ENCODE measurements around the gene ACTR10. TPM values are rescaled to one million over a fixed set of nuclear protein-coding genes. Genes with fewer than 3 reads are reported as not detected.

Gene ACTR10
- total RNA-seq, 1 experiment from 2014 or later = 40.9 TPM

GRCh38 chr14:58193542-58193941 lies 6.4 kb upstream of the ACTR10 start:
- DNase-seq = no peak
- Histone ChIP-seq H3K4me3 (ENCODE audit: insufficient read depth, low read depth, low read length) (no peak overlapping the region), H3K36me3 (replicated peaks; ENCODE audit: control insufficient read depth, insufficient read depth, low read length) (no peaks in the 10 kb centered on the region), H3K27me3 (ENCODE audit: control insufficient read depth, insufficient read depth, low read length) (no peaks in the 10 kb centered on the region)

- no peak for DNase-seq
- H3K4me3 ChIP-seq (ENCODE audit: insufficient read depth, low read depth, low read length) = no peak overlapping the region
- no peaks in the 10 kb centered on the region for H3K27me3 ChIP-seq (ENCODE audit: control insufficient read depth, insufficient read depth, low read length)
- no peaks in the 10 kb centered on the region for H3K36me3 ChIP-seq (replicated peaks; ENCODE audit: control insufficient read depth, insufficient read depth, low read length)
Measured at GRCh38 chr14:58196198-58196597, 3.8 kb upstream of the ACTR10 start.

GRCh38 chr14:58198086-58198485 lies 1.9 kb upstream of the ACTR10 start:
- Histone ChIP-seq H3K27me3 (ENCODE audit: control insufficient read depth, insufficient read depth, low read length) (no peaks in the 10 kb centered on the region), H3K36me3 (replicated peaks; ENCODE audit: control insufficient read depth, insufficient read depth, low read length) (no peaks in the 10 kb centered on the region), H3K4me3 (ENCODE audit: insufficient read depth, low read depth, low read length) (no peak overlapping the region)
- DNase-seq = no peak

GRCh38 chr14:58200480-58200841 lies 512 bp downstream of the ACTR10 start:
- Histone ChIP-seq H3K27me3 (ENCODE audit: control insufficient read depth, insufficient read depth, low read length) (no peaks in the 10 kb centered on the region), H3K36me3 (replicated peaks; ENCODE audit: control insufficient read depth, insufficient read depth, low read length) (peaks cover 2% of the 10 kb centered on the region; the same call in 1 of the 2 replicates), H3K4me3 (ENCODE audit: insufficient read depth, low read depth, low read length) (peak overlapping the region; percentile 89)
- DNase-seq = no peak

- Histone ChIP-seq H3K27me3 (ENCODE audit: control insufficient read depth, insufficient read depth, low read length) (no peaks in the 10 kb centered on the region), H3K36me3 (replicated peaks; ENCODE audit: control insufficient read depth, insufficient read depth, low read length) (peaks cover 2% of the 10 kb centered on the region; the same call in 1 of the 2 replicates), H3K4me3 (ENCODE audit: insufficient read depth, low read depth, low read length) (peak overlapping the region; percentile 89)
- no peak for DNase-seq
Measured at GRCh38 chr14:58200846-58201245, 897 bp downstream of the ACTR10 start.

GRCh38 chr14:58213176-58213575 lies 13.2 kb downstream of the ACTR10 start:
- Histone ChIP-seq H3K4me3 (ENCODE audit: insufficient read depth, low read depth, low read length) (no peak overlapping the region), H3K36me3 (replicated peaks; ENCODE audit: control insufficient read depth, insufficient read depth, low read length) (peaks cover 3% of the 10 kb centered on the region), H3K27me3 (ENCODE audit: control insufficient read depth, insufficient read depth, low read length) (no peaks in the 10 kb centered on the region)
- no peak for DNase-seq

- DNase-seq = no peak
- Histone ChIP-seq H3K4me3 (ENCODE audit: insufficient read depth, low read depth, low read length) (no peak overlapping the region), H3K27me3 (ENCODE audit: control insufficient read depth, insufficient read depth, low read length) (no peaks in the 10 kb centered on the region), H3K36me3 (replicated peaks; ENCODE audit: control insufficient read depth, insufficient read depth, low read length) (peaks cover 3% of the 10 kb centered on the region; the same call in 1 of the 2 replicates)
Measured at GRCh38 chr14:58215191-58215914, 15.4 kb downstream of the ACTR10 start.

- Histone ChIP-seq H3K4me3 (ENCODE audit: insufficient read depth, low read depth, low read length) (no peak overlapping the region), H3K36me3 (replicated peaks; ENCODE audit: control insufficient read depth, insufficient read depth, low read length) (peaks cover 3% of the 10 kb centered on the region; the same call in 1 of the 2 replicates), H3K27me3 (ENCODE audit: control insufficient read depth, insufficient read depth, low read length) (no peaks in the 10 kb centered on the region)
- no peak for DNase-seq
Measured at GRCh38 chr14:58216544-58216943, 16.6 kb downstream of the ACTR10 start.

- Histone ChIP-seq H3K27me3 (ENCODE audit: control insufficient read depth, insufficient read depth, low read length) (no peaks in the 10 kb centered on the region), H3K4me3 (ENCODE audit: insufficient read depth, low read depth, low read length) (no peak overlapping the region), H3K36me3 (replicated peaks; ENCODE audit: control insufficient read depth, insufficient read depth, low read length) (no peaks in the 10 kb centered on the region; the same call in 1 of the 2 replicates)
- DNase-seq = no peak
Measured at GRCh38 chr14:58227096-58227819, 27.3 kb downstream of the ACTR10 start.

GRCh38 chr14:58238252-58239243 lies 38.6 kb downstream of the ACTR10 start:
- DNase-seq = peak; percentile 50
- Histone ChIP-seq H3K27me3 (ENCODE audit: control insufficient read depth, insufficient read depth, low read length) (no peaks in the 10 kb centered on the region), H3K36me3 (replicated peaks; ENCODE audit: control insufficient read depth, insufficient read depth, low read length) (no peaks in the 10 kb centered on the region), H3K4me3 (ENCODE audit: insufficient read depth, low read depth, low read length) (peak overlapping the region; percentile 61)

GRCh38 chr14:58239244-58240195 lies 39.6 kb downstream of the ACTR10 start:
- DNase-seq = peak; percentile 27
- H3K36me3 ChIP-seq (replicated peaks; ENCODE audit: control insufficient read depth, insufficient read depth, low read length) = no peaks in the 10 kb centered on the region
- H3K4me3 ChIP-seq (ENCODE audit: insufficient read depth, low read depth, low read length) = peak overlapping the region; percentile 61
- no peaks in the 10 kb centered on the region for H3K27me3 ChIP-seq (ENCODE audit: control insufficient read depth, insufficient read depth, low read length)

- no peaks in the 10 kb centered on the region for H3K27me3 ChIP-seq (ENCODE audit: control insufficient read depth, insufficient read depth, low read length)
- no peak for DNase-seq
- H3K4me3 ChIP-seq (ENCODE audit: insufficient read depth, low read depth, low read length) = peak overlapping the region; percentile 93
- H3K36me3 ChIP-seq (replicated peaks; ENCODE audit: control insufficient read depth, insufficient read depth, low read length) = no peaks in the 10 kb centered on the region
Measured at GRCh38 chr14:58243790-58244555, 44.0 kb downstream of the ACTR10 start.
